C4-2B (cell line): ENCODE measurements around the gene MUC6.

ENCODE experiments used
- H3K27ac ChIP-seq: fragments of 450-650 bp; 2 replicates; pipeline ENCODE4 v1.5.1; 2017
- CTCF ChIP-seq: fragments of 450-650 bp; conservative IDR thresholded peaks from 2 replicates; pipeline ENCODE4 v1.5.1; 2017; ENCODE audit warnings: mild to moderate bottlenecking
- ZFX ChIP-seq: fragments of 450-650 bp; IDR thresholded peaks from 2 replicates; pipeline ENCODE4 v1.6.1; 2017

The MUC6 gene

GRCh38 chr11:1015064-1015463, 21.5 kb downstream of the MUC6 start:
- TF ChIP-seq CTCF, result no peak
- no peak for TF ChIP-seq ZFX
- H3K27ac ChIP-seq, result no peak overlapping the region

DNA sequence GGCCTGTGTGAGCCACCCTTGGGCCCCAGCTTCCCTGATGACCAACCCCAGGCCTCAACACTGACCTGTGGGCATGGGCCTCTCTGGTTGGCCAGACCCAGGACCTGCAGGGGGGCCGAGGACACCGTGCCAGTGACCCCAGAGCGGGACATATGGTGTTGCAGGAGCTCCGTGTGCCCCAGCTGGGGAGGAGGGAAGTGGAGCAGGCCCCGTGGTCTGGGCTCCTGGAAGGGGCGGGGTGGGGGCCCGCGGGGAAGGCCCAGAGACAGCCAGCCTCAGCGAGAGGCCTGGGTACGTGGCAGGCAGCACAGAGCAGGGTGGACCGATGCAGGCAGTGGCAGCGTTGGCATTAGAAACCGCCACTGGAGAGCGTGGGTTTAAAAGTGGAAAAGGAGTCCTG, 22.2 kb downstream of the MUC6 start:
- no peak overlapping the region for H3K27ac ChIP-seq
- TF ChIP-seq ZFX (no peak), CTCF (no peak)

DNA sequence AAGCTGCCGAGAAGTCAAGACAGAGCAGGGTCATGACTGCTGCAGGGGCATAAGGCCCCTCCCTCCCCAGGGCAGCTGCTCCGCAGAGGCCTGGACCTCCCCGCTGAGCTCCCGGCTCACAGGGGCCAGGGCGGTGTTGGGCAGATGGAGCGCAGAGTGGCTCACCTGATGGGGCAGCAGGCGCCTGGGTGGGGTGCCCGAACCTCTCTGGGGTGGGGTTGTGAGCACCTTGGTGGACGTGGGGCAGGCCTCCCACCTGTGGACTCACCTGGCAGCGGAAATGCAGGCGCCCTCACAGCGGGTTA, 22.9 kb downstream of the MUC6 start:
- TF ChIP-seq CTCF (no peak), ZFX (no peak)
- H3K27ac ChIP-seq, result no peak overlapping the region

GRCh38 chr11:1012740-1013630, 23.5 kb downstream of the MUC6 start:
- no peak for TF ChIP-seq ZFX
- no peak for TF ChIP-seq CTCF
- H3K27ac ChIP-seq, result no peak overlapping the region

DNA sequence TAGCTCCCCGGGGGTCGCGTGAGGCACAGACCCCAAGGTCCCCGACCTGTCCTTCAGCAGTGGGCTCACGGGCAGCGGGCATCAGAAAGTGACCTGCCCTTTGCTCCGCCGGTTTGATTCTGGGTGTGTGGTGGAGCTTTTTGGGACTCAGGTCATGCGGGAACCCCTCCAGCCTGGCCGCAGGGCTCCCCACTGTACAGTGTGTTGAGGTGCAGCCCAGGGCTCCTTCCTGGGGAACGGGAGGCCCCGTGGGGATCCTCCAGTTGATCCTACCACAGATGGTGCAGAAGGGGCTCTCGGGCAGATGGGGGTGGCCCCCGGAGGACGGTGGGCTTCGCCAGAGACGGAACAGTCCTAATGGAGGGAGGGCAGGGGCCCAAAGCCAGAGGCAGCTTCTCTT, 24.2 kb downstream of the MUC6 start:
- TF ChIP-seq CTCF (no peak), ZFX (no peak)
- H3K27ac ChIP-seq, result no peak overlapping the region

DNA sequence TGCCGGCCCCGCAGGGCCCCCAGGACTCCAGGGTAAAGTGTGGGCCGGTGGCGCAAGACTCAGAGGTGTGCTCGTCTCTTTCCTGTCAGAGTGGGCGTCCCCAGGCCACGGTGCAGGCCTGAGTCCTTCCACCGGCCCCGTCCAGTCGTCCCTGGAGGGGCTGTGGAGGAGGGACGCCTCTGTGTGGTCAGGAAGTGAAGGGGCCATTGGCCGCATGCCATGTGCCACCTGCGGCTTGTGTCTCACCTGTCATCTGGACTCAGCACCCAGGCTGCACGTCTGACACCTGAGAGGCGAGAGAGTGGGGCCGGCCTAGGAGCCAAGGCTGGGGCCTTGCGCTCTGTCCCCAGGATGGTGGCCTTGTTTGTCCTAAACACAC, 25.2 kb downstream of the MUC6 start:
- TF ChIP-seq CTCF (no peak), ZFX (no peak)
- no peak overlapping the region for H3K27ac ChIP-seq

DNA sequence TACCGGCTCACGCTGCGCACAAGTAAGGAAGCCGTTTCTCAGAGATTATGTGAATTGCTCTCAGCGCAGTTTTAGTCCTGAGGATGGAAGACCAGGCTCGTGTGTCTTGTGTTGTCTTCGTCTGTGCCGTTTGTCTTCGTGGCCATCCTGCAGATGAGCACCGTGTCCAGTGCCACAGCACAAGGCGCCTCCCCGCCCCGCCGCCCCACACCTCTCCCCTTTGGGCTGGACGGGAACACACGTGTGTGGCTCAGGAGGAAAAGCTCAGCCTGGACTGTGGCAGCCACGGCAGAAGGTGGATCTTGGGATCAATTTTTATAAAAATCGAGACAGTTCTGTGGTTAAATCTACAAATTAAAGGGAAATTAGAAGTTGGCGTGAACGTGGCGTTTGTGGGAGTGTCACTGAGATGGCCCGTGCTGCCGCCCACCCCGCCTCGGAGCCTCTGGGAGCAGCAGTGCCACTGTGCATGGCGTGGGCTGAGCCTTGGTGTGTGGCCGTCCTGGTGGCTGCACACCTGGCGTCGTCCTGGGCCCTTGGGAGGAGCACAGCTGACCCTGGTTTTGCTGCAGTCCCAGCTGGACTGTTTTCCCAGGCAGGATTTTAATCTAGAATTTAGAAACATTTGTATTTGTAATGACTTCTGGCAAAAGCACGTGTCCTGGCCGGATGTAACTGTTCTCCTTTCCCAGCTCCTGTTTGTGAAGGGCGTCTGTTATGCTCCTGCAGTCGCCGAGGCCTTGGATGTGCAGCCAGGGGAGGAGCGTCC, 25.8 kb downstream of the MUC6 start:
- TF ChIP-seq CTCF, result no peak
- TF ChIP-seq ZFX, result no peak
- no peak overlapping the region for H3K27ac ChIP-seq
